HG03565 (cell line): ENCODE measurements around the gene NAT10.
A peak's percentile ranks its signal among the peaks of the same experiment; 100 is the strongest.

Source experiments
- ATAC-seq: cut with Tn5 transposase; IDR thresholded peaks from one replicate; pipeline ENCODE4 v1.9.1; 2021; ENCODE audit warnings: mild to moderate bottlenecking, moderate library complexity; ENCODE audit not compliant: unreplicated experiment

The NAT10 gene

GRCh38 chr11:34148504-34149165 lies 43.2 kb downstream of the NAT10 start:
- no peak for ATAC-seq

- no peak for ATAC-seq
Observed at GRCh38 chr11:34149274-34149673, 43.8 kb downstream of the NAT10 start.

GRCh38 chr11:34149786-34150185 lies 44.4 kb downstream of the NAT10 start:
- no peak for ATAC-seq

GRCh38 chr11:34150494-34151151 lies 45.2 kb downstream of the NAT10 start:
- ATAC-seq, result no peak

DNA sequence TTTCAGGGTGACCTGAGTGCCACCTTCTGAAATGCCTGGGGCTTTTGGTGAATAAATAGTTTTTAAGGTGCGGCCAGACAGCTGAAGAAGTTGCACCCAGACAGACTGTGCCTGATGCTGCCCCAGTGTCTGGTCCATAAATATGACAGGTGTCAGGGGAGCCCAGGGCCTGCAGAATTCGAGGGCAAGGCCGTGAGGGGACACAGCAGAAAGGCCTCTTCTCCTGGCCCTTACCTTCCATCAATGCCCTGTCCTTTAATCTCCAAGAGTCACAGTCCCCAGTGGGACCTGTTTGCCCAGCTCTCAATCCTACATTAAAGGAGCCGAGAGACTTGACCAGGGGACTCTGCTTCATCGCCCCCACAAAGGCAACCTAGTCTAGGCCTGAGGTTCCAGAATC lies 45.7 kb downstream of the NAT10 start:
- ATAC-seq, result no peak

- ATAC-seq, result no peak
Observed at GRCh38 chr11:34151916-34152845, 46.8 kb downstream of the NAT10 start.

GRCh38 chr11:34154059-34154875 lies 48.8 kb downstream of the NAT10 start:
- peak; percentile 52 for ATAC-seq

DNA sequence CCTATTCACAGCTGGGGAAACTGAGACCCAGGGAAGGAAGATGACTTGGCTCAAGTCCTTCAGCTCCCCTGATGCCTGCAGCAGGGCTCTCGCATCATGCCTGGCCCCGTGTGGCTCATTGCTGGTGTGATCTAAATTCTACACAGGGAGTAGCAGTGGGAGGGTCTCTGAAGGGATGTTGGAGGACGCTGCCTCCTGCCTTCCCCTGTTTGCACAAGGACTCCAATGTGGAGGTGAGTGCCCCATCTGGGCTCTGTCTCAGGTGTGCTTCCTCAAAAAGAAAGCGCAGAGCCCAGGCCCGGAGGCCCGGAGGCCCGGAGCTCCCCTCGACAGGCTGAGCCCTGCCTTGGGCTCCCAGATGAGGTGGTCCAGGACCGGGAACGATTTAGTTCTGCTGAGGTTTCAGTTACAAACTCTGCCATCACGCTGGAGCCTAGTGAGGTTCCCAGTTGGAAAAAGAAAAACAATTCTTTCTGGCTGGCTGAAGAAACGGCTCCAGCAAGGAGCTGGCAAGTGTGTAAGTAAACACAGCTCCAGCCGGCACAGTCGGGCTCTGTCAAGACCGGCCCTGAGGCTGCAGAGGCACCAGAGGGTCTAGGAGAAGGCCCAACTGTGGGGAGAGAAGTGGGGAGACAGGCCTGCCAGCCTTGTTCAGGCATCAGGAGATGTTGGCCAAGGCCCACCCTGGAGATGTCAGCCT lies 49.8 kb downstream of the NAT10 start:
- no peak for ATAC-seq

- no peak for ATAC-seq
Observed at GRCh38 chr11:34155757-34156062, 50.3 kb downstream of the NAT10 start.

- no peak for ATAC-seq
Observed at GRCh38 chr11:34157163-34157562, 51.7 kb downstream of the NAT10 start.

GRCh38 chr11:34158661-34159060 lies 53.2 kb downstream of the NAT10 start:
- no peak for ATAC-seq

GRCh38 chr11:34160049-34160721 lies 54.8 kb downstream of the NAT10 start:
- ATAC-seq, result no peak

GRCh38 chr11:34160791-34161190 lies 55.4 kb downstream of the NAT10 start:
- ATAC-seq, result no peak

DNA sequence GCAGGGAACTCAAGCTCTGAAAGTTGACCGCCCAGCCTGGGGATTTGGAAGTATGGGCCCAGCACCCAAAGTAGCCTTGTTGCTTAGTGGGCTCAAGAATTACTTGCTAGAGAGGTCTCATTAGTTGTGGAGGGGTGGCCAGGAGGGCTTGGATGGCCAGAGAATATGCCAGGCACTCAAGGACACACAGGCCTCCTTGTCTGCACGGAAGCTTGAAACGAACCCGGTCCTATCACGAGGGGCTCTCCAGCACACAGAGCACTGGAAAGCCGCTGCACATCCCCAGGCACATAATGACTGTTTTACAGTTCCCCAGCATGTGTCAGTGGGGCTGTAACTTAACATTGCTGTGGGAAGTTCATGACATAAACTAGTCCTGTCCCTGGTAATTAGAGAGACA lies 55.9 kb downstream of the NAT10 start:
- ATAC-seq, result no peak

DNA sequence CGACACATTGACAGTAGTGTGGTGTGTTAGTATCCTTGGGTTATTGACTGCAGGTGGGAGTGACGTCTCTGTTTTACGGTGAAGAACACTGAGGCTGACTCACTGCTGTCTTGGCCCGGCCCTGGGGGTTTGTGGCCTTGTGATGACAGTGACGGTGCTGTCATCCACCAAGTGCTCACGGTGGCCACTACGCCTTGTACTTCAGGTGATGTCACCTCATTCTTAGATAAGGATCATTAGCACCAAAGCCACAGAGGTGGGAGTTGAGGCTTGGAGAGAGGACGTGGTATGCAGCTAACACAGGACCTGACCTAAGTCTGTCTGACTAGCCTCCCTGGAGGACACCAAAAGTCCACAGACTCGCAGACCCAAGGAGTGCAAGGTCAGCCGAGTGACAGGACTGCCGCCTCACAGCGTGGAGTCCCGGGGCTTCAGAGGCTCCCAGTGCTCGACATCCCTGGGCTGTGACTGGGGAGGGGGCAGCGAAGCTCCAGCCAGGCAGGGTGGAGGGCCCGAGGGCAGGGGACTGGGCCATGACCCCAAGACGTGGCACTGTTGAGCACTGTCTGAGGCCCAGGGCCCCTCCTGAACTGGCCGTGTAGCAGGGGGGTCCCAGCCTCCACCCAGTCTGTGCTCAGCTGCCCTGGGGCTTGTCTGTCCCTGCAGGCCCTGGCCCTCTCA lies 56.5 kb downstream of the NAT10 start:
- ATAC-seq, result peak; percentile 36

GRCh38 chr11:34162493-34162820 lies 57.0 kb downstream of the NAT10 start:
- ATAC-seq, result no peak

- no peak for ATAC-seq
Observed at GRCh38 chr11:34162856-34163255, 57.4 kb downstream of the NAT10 start.

DNA sequence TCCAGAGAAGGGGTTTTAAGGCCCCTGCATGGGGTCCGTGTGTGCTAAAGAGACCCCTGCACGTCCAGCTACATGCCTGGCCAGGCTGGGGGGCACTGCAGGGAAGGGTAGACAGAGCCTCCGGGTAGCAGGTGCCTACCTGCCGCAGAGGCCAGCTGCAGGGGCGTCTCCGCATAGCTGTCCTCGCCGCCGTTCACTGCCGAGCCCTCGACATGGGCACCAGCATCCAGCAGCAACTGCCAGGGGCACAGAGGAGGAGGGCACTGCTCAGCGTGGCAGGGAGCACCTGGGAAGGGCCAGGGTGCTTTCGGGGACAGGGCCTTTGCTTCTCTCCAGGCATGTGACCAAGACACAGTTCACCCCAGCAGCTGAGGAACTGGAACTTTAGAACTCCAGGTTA lies 59.7 kb downstream of the NAT10 start:
- ATAC-seq, result no peak

- ATAC-seq, result no peak
Observed at GRCh38 chr11:34165786-34166555, 60.5 kb downstream of the NAT10 start.
